A549 (cell line): Measurements from ENCODE around the gene C2orf80. TPM values are rescaled to one million over a fixed set of nuclear protein-coding genes. Genes with fewer than 3 reads are reported as not detected.

Experiments used
- ATAC-seq, 2 experiments: fragments of 200-7000 bp in 1 of 2; fragments of >200 bp in 1 of 2; cut with Nextera tagmentation in 1 of 2; cut with Tn5 transposase in 1 of 2; 3 replicates each; pipeline versions ENCODE4 v1.8.0 to v1.9.1; 2018 to 2020; ENCODE audit warnings: mild to moderate bottlenecking in 1 of 2, moderate library complexity in 1 of 2
- CTCF ChIA-PET: fragments of 300-600 bp; sonication (Branson Sonifier 250); formaldehyde crosslinking; extraction: SDS; loops from one replicate; lab custom pipeline; 2021; ENCODE audit warnings: antibody characterized with exemption, inconsistent platforms; lab: Yijun Ruan, JAX
- POLR2A ChIA-PET: fragments of 350-600 bp; formaldehyde crosslinking; extraction: SDS; loops from one replicate; lab custom pipeline; 2021; ENCODE audit warnings: antibody characterized with exemption, inconsistent platforms; lab: Yijun Ruan, JAX
- DNase-seq, 2 experiments: peaks; one replicate each; pipeline versions ENCODE4 v3.0.0 to v3.0.0-alpha.2; 2011 to 2016; ENCODE audit warnings: low read depth in 1 of 2, low spot score in 1 of 2
- FAIRE-seq: peaks from 2 replicates; lab custom pipeline; 2011; peaks lifted over from hg19 to GRCh38; lab: Jason Lieb, UNC
- H3K27ac ChIP-seq, 2 experiments: fragments of >200 bp; sonication (Bioruptor Twin); formaldehyde crosslinking; 3 replicates each; pipeline ENCODE4 v1.5.1; 2016 to 2017
- H3K4me1 ChIP-seq: fragments of >200 bp; sonication (Bioruptor Twin); formaldehyde crosslinking; 3 replicates; pipeline ENCODE4 v1.6.1; 2016
- H3K4me2 ChIP-seq: fragments of >200 bp; sonication (Bioruptor Twin); formaldehyde crosslinking; 3 replicates; pipeline ENCODE4 v1.6.1; 2016
- H3K4me3 ChIP-seq: fragments of >200 bp; sonication (Bioruptor Twin); formaldehyde crosslinking; 3 replicates; pipeline ENCODE4 v1.5.1; 2016
- H3K9me3 ChIP-seq: fragments of >200 bp; sonication (Bioruptor Twin); formaldehyde crosslinking; 3 replicates; pipeline ENCODE4 v1.6.1; 2016
- BHLHE40 ChIP-seq: IDR thresholded peaks from 2 replicates; pipeline ENCODE4 v1.6.1; 2012; ENCODE audit warnings: low read depth, low read length, inconsistent platforms
- CBX2 ChIP-seq: fragments of 200-600 bp; sonication (generic); IDR thresholded peaks from 2 replicates; pipeline ENCODE4 v1.6.1; 2016; ENCODE audit warnings: low read depth, mild to moderate bottlenecking, borderline replicate concordance
- CBX8 ChIP-seq: fragments of 200-600 bp; sonication (generic); IDR thresholded peaks from 2 replicates; pipeline ENCODE4 v1.6.1; 2016
- CEBPB ChIP-seq, 2 experiments: fragments of >200 bp in 1 of 2; sonication (Bioruptor Twin) in 1 of 2; formaldehyde crosslinking in 1 of 2; IDR thresholded peaks; 2 replicates each; pipeline ENCODE4 v1.6.1; 2012 to 2016
- CHD2 ChIP-seq: fragments of 150-350 bp; IDR thresholded peaks from 2 replicates; pipeline ENCODE4 v1.6.1; 2014; ENCODE audit warnings: low read length; ENCODE audit not compliant: partially characterized antibody
- EHMT2 ChIP-seq: fragments of 200-600 bp; sonication (generic); IDR thresholded peaks from 2 replicates; pipeline ENCODE4 v1.6.1; 2016; ENCODE audit warnings: antibody characterized with exemption, low read depth, mild to moderate bottlenecking, moderate library complexity
- EP300 ChIP-seq, 2 experiments: fragments of >200 bp; sonication (Bioruptor Twin); formaldehyde crosslinking; IDR thresholded peaks; 2 replicates in 1 of 2; 3 replicates in 1 of 2; pipeline ENCODE4 v1.6.1; 2016 to 2017
- FOSL2 ChIP-seq, 2 experiments: fragments of 450-650 bp in 1 of 2; fragments of >200 bp in 1 of 2; sonication (Bioruptor Twin) in 1 of 2; formaldehyde crosslinking; IDR thresholded peaks; 2 replicates each; pipeline versions ENCODE4 v1.5.0 to v1.6.1; 2016 to 2020; ENCODE audit warnings: mild to moderate bottlenecking in 1 of 2, moderate library complexity in 1 of 2
- HDAC2 ChIP-seq: fragments of 200-600 bp; sonication (generic); IDR thresholded peaks from 2 replicates; pipeline ENCODE4 v1.6.1; 2016
- HOXA7 ChIP-seq: fragments of 250-450 bp; sonication (Bioruptor Pico); IDR thresholded peaks from 2 replicates; pipeline ENCODE4 v1.5.0; 2020; ENCODE audit warnings: mild to moderate bottlenecking, moderate library complexity
- MAFK ChIP-seq: fragments of 450-650 bp; IDR thresholded peaks from 2 replicates; pipeline ENCODE4 v1.6.1; 2014; ENCODE audit not compliant: partially characterized antibody
- MYC ChIP-seq: IDR thresholded peaks from 2 replicates; pipeline ENCODE4 v1.6.1; 2012; ENCODE audit warnings: mild to moderate bottlenecking, inconsistent platforms, low read length, improper control_type of control experiment, borderline replicate concordance
- NPAS2 ChIP-seq: fragments of 250-450 bp; sonication (Bioruptor Pico); IDR thresholded peaks from 2 replicates; pipeline ENCODE4 v1.8.0; 2022; ENCODE audit warnings: mild to moderate bottlenecking, moderate library complexity, borderline replicate concordance
- POLR2AphosphoS2 ChIP-seq: conservative IDR thresholded peaks from 2 replicates; pipeline ENCODE4 v1.6.1; 2012; ENCODE audit warnings: low read length, improper control_type of control experiment, inconsistent platforms
- RAD21 ChIP-seq, 2 experiments: fragments of >200 bp in 1 of 2; sonication (Bioruptor Twin) in 1 of 2; formaldehyde crosslinking in 1 of 2; IDR thresholded peaks in 1 of 2; conservative IDR thresholded peaks in 1 of 2; 2 replicates in 1 of 2; 3 replicates in 1 of 2; pipeline ENCODE4 v1.6.1; 2012 to 2018; ENCODE audit warnings: inconsistent platforms in 1 of 2
- RCOR1 ChIP-seq: fragments of 150-350 bp; IDR thresholded peaks from 2 replicates; pipeline ENCODE4 v1.6.1; 2014; ENCODE audit warnings: antibody characterized with exemption, low read length, low read depth
- RFX5 ChIP-seq: fragments of 450-650 bp; IDR thresholded peaks from 2 replicates; pipeline ENCODE4 v1.7.1; 2014; ENCODE audit warnings: antibody characterized with exemption, mild to moderate bottlenecking, moderate library complexity
- RNF2 ChIP-seq: fragments of 200-600 bp; sonication (generic); IDR thresholded peaks from 2 replicates; pipeline ENCODE4 v1.6.1; 2016; ENCODE audit warnings: low read depth, mild to moderate bottlenecking, antibody characterized with exemption, moderate library complexity, borderline replicate concordance
- SMC3 ChIP-seq: fragments of >200 bp; sonication (Bioruptor Twin); formaldehyde crosslinking; IDR thresholded peaks from 3 replicates; pipeline ENCODE4 v1.6.1; 2018; ENCODE audit warnings: inconsistent platforms
- SREBF2 ChIP-seq: fragments of 450-650 bp; IDR thresholded peaks from 2 replicates; pipeline ENCODE4 v1.6.1; 2014; ENCODE audit warnings: mild to moderate bottlenecking, moderate library complexity
- ZSCAN20 ChIP-seq: fragments of 250-450 bp; sonication (Bioruptor Pico); IDR thresholded peaks from 2 replicates; pipeline ENCODE4 v1.8.0; 2022; ENCODE audit warnings: mild to moderate bottlenecking, moderate library complexity
- WGBS: methylation state at CpG from one replicate; pipeline ENCODE4 v1.1.6; 2017; ENCODE audit errors: missing lambda C conversion rate; 5-methylcytosine and 5-hydroxymethylcytosine counted together
- polyA plus RNA-seq, 4 experiments: library from polyadenylated mRNA; depleted of rRNA in 3 of 4; stranded (reverse); fragments of >200 nt; fragmentation: RNase III in 1 of 4; extraction: RNeasy Plus Mini Kit Qiagen cat#74134 plus additional on column Dnase treatment in 1 of 4; gene quantifications; 2 replicates in 3 of 4; 3 replicates in 1 of 4; pipeline ENCODE4 v1.2.3, GENCODE V29; 2011 to 2017
- TF ChIP-seq, protein P1 (sequence below): fragments of >200 bp; sonication (Bioruptor Twin); formaldehyde crosslinking; IDR thresholded peaks from 3 replicates; pipeline ENCODE4 v1.5.1; 2016
- TF ChIP-seq, protein P2 (sequence below): fragments of >200 bp; sonication (Bioruptor Twin); formaldehyde crosslinking; IDR thresholded peaks from 3 replicates; pipeline ENCODE4 v1.6.1; 2016
- TF ChIP-seq, protein P3 (sequence below): fragments of >200 bp; sonication (Bioruptor Twin); formaldehyde crosslinking; IDR thresholded peaks from 2 replicates; pipeline ENCODE4 v1.6.1; 2016
- TF ChIP-seq, protein P4 (sequence below): fragments of 250-450 bp; sonication (Bioruptor Pico); IDR thresholded peaks from 2 replicates; pipeline ENCODE4 v1.5.0; 2021; ENCODE audit warnings: mild to moderate bottlenecking, moderate library complexity, borderline replicate concordance

The C2orf80 gene
- polyA plus RNA-seq, 2 of the 4 experiments (the other 2 are of a cell fraction): not detected

DNA sequence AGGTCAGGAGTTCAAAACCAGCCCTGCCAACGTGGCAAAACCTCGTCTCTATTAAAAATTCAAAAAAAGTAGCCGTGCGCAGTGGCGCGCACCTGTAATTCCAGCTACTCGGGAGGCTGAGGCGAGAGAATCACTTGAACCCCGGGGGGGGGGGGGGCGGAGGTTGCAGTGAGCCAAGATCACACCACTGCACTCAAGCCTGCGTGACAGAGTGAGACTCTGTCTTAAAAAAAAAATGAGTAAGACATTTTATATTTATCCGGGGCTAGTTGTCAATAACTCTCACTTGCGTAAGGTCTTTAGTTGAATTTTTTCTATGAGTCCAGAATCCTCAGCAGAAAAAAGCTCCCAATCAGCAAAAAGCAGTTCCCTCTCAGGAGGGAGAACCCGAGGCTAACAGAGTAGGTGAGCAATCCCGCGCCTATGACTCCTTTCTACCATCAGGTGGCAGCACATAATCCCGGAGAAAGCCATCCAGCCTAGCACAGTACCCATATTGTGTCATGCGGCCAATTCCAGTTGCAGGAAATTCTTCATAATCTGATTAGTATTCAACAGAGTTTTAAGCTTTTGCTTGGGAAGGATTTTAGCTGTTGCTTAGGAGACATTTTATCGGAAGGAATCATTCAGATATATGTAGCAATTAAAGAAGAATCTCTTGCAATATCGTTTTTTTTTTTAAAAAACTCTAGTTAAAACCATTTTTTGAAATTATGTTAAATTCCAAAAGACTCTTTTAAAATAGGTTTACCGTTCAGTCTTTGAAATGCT lies 14.6 kb downstream of the C2orf80 start:
- ChIA-PET POLR2A (interaction anchor here (1.9 kb wide), 1 partner anchor 80 kb away, joined by 10 read pairs; the partner anchor contains the start of gene IDH1), CTCF (interaction anchor here (0.6 to 4.9 kb wide), 49 partner anchors 8 to 225 kb away, joined by 3 to 64 read pairs (median 5); partner anchors contain the start of genes C2orf80, CRYGA, CRYGD and IDH1)
- WGBS: 22% methylated on average over 20 of the region's 21 CpGs
- no peak for FAIRE-seq
- TF ChIP-seq, protein P1, sequence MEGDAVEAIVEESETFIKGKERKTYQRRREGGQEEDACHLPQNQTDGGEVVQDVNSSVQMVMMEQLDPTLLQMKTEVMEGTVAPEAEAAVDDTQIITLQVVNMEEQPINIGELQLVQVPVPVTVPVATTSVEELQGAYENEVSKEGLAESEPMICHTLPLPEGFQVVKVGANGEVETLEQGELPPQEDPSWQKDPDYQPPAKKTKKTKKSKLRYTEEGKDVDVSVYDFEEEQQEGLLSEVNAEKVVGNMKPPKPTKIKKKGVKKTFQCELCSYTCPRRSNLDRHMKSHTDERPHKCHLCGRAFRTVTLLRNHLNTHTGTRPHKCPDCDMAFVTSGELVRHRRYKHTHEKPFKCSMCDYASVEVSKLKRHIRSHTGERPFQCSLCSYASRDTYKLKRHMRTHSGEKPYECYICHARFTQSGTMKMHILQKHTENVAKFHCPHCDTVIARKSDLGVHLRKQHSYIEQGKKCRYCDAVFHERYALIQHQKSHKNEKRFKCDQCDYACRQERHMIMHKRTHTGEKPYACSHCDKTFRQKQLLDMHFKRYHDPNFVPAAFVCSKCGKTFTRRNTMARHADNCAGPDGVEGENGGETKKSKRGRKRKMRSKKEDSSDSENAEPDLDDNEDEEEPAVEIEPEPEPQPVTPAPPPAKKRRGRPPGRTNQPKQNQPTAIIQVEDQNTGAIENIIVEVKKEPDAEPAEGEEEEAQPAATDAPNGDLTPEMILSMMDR: peak; percentile 76
- no peak for TF ChIP-seq CBX8
- no peak for TF ChIP-seq SREBF2
- TF ChIP-seq HOXA7 (CRISPR knock-in tag): no peak
- TF ChIP-seq EHMT2: no peak
- TF ChIP-seq MYC: no peak
- TF ChIP-seq CBX2: no peak
- no peak for TF ChIP-seq CHD2
- no peak for TF ChIP-seq ZSCAN20 (CRISPR knock-in tag)
- TF ChIP-seq, protein P2, sequence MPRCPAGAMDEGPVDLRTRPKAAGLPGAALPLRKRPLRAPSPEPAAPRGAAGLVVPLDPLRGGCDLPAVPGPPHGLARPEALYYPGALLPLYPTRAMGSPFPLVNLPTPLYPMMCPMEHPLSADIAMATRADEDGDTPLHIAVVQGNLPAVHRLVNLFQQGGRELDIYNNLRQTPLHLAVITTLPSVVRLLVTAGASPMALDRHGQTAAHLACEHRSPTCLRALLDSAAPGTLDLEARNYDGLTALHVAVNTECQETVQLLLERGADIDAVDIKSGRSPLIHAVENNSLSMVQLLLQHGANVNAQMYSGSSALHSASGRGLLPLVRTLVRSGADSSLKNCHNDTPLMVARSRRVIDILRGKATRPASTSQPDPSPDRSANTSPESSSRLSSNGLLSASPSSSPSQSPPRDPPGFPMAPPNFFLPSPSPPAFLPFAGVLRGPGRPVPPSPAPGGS: no peak
- TF ChIP-seq BHLHE40: no peak
- no peak for TF ChIP-seq RFX5
- no peak for TF ChIP-seq EP300 (IDR thresholded peaks at IDR 0.05)
- TF ChIP-seq, protein P3, sequence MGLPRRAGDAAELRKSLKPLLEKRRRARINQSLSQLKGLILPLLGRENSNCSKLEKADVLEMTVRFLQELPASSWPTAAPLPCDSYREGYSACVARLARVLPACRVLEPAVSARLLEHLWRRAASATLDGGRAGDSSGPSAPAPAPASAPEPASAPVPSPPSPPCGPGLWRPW: no peak
- TF ChIP-seq MAFK: peak; percentile 97
- peak; percentile 64 to 75 for TF ChIP-seq RAD21 (conservative IDR thresholded peaks at IDR 0.05 in 1 of 2, IDR thresholded peaks at IDR 0.05 in 1 of 2)
- TF ChIP-seq CEBPB (IDR thresholded peaks at IDR 0.05): 0 out of 4 replicates have a peak, but pooled peaks of 1 of the 2 experiments have one; percentile 19
- peak; percentile 56 for TF ChIP-seq SMC3
- no peaks in the 10 kb centered on the region for H3K9me3 ChIP-seq
- peak overlapping the region; percentile 58 for H3K4me2 ChIP-seq
- H3K27ac ChIP-seq: 0 out of 6 replicates have a peak overlapping the region, but pooled peaks of 1 of the 2 experiments have one; percentile 39
- peak; percentile 97 to 100 for ATAC-seq
- no peak overlapping the region for H3K4me3 ChIP-seq
- H3K4me1 ChIP-seq: 0 out of 3 replicates have a peak, but pooled peaks cover 3% of the 10 kb centered on the region
- DNase-seq: peak; percentile 63 to 78

DNA sequence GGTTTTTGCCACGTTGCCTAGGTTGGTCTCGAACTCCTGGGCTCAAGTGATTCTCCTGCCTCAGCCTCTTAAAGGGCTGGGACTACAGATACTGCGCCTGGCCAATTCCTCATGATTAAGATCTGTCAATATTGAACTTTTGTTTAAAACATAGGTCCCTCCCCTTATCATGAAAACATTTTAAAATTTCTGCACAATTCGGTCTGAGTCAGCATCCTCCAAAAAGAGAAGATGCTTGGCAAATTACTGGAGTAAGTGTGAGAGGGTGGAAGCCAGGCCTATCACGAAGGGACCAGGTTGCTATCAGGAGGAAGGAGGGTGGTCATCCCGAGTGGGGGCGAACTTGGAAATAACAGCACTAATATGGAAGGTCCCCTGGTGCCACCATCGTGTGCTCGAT lies 15.7 kb downstream of the C2orf80 start:
- no peak overlapping the region for H3K27ac ChIP-seq
- 77% methylated on average over 9 of the region's 9 CpGs for WGBS
- no peak for ATAC-seq
- H3K4me1 ChIP-seq: 0 out of 3 replicates have a peak, but pooled peaks cover 3% of the 10 kb centered on the region
- H3K4me2 ChIP-seq: no peak overlapping the region
- TF ChIP-seq MAFK: peak; percentile 16
- no peak for TF ChIP-seq RCOR1
- no peak for DNase-seq
- POLR2A ChIA-PET: no interaction called here
- no peak for FAIRE-seq
- CTCF ChIA-PET: interaction anchor here (0.9 to 4.9 kb wide), 13 partner anchors 9 to 127 kb away, joined by 3 to 64 read pairs (median 6); partner anchors contain the start of genes CRYGA, CRYGD and IDH1
- H3K4me3 ChIP-seq: no peak overlapping the region
- no peaks in the 10 kb centered on the region for H3K9me3 ChIP-seq

DNA sequence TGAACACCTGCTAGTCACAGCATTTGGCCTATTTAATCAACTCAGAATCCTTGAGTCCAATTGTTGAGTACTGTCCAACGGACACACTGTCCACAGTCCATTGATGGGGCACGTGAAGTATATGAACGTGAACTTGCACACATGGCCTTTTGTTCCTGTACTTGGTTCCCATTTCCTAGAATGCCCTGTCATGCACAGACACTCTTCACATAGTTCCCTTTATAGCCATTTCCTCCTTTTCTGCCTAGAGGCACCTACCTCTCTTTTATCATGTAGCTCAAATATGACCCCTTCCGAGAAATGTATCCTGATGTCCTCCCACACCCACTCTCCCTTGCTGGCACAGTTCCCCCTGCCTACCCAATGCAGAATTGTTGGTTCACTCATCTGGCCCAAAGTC lies 17.7 kb downstream of the C2orf80 start:
- FAIRE-seq: no peak
- Histone ChIP-seq H3K4me3 (no peak overlapping the region), H3K4me2 (no peak overlapping the region), H3K9me3 (no peaks in the 10 kb centered on the region), H3K27ac (no peak overlapping the region), H3K4me1 (0 out of 3 replicates have a peak, but pooled peaks cover 3% of the 10 kb centered on the region)
- 80% methylated on average over 4 of the region's 4 CpGs for WGBS
- TF ChIP-seq RNF2 (no peak), POLR2AphosphoS2 (no peak), FOSL2 (IDR thresholded peaks at IDR 0.05) (no peak), FOSL2 (CRISPR knock-in tag; IDR thresholded peaks at IDR 0.05) (no peak), HDAC2 (no peak), SMC3 (no peak), RCOR1 (no peak), NPAS2 (CRISPR knock-in tag) (no peak)
- TF ChIP-seq, protein P4, sequence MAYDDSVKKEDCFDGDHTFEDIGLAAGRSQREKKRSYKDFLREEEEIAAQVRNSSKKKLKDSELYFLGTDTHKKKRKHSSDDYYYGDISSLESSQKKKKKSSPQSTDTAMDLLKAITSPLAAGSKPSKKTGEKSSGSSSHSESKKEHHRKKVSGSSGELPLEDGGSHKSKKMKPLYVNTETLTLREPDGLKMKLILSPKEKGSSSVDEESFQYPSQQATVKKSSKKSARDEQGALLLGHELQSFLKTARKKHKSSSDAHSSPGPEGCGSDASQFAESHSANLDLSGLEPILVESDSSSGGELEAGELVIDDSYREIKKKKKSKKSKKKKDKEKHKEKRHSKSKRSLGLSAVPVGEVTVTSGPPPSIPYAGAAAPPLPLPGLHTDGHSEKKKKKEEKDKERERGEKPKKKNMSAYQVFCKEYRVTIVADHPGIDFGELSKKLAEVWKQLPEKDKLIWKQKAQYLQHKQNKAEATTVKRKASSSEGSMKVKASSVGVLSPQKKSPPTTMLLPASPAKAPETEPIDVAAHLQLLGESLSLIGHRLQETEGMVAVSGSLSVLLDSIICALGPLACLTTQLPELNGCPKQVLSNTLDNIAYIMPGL (CRISPR knock-in tag): no peak
- ChIA-PET CTCF (no interaction called here), POLR2A (no interaction called here)
- no peak for DNase-seq
- ATAC-seq: no peak
